GM12874 (cell line): Measurements from ENCODE around the gene DOK7.

Source experiments
- TF ChIP-seq, protein P1 (sequence below): IDR thresholded peaks from 2 replicates; pipeline ENCODE4 v1.5.1; 2011; ENCODE audit warnings: low read depth, mild to moderate bottlenecking, control low read depth, low read length, moderate library complexity; ENCODE audit not compliant: insufficient read depth

DOK7 gene

DNA sequence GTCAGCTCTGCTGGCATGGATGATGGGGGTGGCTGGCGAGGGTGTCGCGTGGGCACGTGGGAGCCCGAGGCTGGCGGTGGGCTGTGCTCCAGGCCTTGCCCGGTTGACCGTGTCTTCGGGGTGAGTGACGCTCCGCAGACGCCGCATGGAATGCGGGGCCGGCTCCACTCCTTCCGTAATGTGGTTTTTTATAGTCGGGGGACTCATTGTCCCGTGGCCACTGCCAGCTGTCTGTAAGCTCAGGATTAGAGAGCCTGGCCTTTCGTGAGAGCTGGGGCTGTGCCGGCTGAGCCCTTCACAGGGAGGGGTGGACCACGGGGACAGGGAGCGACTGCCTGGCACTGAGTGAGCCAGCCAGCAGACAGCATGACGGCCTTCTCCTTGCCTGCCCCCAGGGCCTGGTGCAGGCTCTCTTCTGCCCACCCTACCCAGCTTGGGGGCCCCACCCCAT, 20.4 kb downstream of the DOK7 start:
- TF ChIP-seq, protein P1, sequence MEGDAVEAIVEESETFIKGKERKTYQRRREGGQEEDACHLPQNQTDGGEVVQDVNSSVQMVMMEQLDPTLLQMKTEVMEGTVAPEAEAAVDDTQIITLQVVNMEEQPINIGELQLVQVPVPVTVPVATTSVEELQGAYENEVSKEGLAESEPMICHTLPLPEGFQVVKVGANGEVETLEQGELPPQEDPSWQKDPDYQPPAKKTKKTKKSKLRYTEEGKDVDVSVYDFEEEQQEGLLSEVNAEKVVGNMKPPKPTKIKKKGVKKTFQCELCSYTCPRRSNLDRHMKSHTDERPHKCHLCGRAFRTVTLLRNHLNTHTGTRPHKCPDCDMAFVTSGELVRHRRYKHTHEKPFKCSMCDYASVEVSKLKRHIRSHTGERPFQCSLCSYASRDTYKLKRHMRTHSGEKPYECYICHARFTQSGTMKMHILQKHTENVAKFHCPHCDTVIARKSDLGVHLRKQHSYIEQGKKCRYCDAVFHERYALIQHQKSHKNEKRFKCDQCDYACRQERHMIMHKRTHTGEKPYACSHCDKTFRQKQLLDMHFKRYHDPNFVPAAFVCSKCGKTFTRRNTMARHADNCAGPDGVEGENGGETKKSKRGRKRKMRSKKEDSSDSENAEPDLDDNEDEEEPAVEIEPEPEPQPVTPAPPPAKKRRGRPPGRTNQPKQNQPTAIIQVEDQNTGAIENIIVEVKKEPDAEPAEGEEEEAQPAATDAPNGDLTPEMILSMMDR = no peak

DNA sequence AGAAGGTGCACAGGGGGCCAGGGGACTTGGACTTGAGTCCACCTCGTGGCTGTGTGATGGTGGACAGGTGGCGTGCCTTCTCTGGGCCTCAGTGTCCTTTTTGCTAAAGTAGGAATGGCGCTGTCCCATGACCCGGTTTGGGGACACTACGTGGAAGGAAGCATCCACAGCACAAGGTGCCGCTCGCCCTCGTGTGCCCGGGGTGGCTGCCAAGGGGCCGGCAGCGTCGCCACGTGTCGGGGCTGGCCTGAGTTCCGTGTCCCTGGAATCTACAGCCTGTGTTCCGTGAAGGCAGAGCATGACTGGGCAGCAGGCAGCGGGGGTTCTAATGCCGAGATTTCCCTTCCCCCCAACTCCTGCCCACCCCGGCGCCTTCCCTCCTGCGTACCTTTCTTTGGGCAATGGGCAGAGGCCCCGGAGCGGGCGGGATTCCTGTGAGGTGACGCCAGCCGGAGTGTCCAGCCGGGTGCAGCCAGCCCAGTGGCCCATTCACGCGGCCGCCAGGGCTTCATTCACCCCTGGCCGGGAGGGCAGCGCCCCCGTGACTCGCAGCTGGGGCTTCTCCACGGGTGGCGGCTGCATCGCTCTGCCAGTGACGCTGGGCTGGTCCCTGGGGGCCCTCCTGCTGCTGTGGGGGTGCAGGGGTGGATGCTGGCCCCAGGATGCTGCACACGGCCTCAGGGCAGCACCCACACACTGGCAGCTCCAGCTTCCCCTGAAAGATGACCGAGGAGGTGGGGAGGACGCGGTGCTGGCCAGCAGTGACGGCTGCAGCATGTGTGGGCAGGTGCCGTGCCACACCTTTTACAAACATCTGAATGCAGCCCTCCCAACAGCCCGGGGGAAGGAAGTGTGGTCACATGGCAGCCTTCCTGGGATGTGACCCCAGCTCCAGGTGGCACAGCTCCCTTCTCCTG, 21.2 kb downstream of the DOK7 start:
- TF ChIP-seq, protein P1 = no peak

DNA sequence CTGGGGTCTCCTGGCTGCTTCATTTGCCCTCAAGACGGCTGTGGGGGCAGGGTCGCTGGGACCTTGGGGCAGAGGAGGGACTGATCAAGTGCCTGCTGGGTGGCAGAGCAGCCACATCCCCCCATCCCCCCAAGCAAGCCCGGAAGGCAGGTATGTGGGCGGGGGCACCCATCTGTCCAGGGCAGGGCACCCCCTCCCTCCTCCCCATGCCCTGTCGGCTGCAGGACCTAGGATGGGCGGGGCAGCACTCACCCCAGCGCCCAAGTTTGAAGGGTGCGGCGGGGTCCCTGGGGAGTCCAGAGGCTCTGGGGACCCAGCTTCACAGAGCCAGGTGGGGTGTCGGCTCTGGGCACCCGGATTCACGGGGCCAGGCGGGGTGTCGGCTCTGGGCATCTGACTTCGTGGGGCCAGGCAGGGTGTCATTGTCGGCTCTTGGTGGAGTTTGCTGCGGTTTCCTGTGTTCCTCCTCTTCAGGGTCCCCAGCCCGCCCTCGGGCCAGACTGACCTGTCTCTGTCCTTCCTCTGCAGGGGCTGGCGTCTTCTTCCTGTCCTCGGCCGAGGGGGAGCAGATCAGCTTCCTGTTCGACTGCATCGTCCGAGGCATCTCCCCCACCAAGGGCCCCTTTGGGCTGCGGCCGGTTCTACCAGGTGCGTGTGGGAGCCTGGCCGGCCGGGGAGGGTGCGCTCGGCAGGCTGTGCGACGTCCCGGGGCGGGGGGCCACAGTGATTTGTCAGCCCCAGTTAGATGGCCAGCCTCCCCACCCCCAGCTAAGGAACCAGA, 22.1 kb downstream of the DOK7 start:
- TF ChIP-seq, protein P1 = no peak

DNA sequence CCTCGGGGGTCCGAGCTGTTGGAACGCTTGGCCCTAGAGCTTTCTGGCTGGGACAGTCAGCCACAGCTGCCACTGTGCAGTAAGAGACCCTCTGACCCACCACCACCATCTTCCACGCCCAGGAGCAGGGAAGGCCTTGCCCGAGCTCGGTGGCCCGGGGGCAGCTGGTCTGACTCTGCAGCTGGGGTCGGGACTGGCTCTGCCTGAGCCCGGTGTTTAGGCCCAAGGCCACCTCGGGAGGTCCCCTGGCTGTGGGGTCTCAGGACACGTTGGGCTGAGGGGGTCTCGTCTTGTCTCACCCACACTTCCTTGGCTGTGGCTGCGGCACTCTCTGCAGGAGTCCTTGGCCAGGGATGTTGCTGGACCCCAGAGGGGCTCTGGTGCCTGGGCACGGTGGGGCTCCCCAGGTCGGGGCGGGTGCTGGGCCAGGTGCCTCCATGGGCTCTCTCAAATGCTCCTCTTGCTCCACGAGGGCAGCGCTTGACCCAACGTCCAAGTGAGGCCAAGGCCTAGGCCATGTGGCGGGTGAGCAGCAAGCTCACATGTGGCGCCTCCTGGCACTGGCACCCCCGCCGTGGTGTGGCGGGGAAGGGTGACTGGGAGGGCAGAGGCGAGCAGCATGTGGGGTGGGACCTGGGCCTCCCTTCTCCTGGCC, 22.9 kb downstream of the DOK7 start:
- TF ChIP-seq, protein P1 = no peak

DNA sequence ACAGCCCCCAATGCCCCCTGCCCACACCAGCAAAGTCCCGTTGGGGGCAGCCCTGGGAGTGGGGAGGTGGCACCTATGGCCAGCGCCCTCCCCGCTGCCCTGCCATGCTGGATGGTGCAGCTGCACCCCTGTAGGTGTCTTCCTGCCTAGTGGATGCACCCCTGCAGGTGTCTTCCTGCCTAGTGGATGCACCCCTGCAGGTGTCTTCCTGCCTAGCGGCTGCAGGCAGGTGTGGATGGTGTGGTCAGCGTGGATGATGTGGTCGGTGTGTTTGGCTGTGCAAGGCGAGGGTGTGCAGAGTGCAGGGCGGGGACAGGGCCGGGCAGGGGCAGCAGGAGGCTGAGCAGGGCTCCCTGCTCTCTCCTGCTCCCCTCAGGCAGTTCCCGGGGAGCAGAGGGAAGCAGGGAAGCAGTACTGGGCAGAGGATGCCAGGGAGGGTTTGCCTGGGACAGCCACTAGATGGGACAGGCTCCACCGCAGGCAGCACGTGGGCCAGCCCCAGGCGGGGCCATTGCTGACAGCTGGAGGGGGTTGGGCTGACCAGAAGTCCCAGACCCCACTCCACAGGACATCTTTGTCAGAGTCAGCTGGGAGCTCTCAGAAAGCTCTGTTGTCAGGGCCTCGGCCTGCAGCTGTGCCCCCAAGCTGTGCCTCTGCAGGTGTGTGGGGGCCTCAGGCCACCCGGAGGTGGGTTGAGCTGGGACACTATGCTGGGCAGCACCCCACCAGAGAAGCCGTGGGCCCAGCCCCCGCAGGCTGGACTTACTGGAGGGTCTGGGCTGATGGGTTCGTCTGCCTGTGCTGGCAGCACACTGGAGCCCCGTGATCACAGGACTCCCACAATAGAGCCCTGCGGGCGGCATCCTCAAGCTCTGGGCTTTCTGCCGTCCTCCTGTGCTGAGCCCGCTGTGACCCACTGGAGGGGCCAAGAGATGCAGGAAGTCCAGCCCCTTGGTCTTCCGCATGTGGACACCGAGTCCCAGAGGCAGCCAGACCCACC, 23.7 kb downstream of the DOK7 start:
- TF ChIP-seq, protein P1 = no peak

DNA sequence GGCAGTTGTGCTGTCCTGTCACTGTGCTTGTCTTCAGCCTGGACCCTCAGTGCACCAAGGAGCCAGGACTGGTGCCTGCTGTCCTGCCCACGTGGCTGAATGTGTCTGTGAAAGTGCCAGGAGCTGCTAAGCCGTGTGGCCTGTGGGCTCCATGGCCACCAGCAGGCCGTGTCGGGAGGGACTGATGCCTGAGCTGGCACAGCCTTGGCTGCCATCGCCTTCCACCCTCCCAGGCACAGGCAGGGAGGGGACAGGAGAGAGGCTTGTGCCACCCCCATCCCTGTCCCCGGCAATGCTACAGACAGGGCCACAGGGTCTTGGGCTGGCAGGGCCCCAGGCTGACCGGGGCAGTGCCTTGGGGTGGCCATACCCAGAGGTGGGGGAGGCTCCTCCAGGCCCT, 24.8 kb downstream of the DOK7 start:
- TF ChIP-seq, protein P1 = no peak
